GM19240 (cell line): ENCODE results near the gene TRPM5.
A peak's percentile ranks its signal among the peaks of the same experiment; 100 is the strongest.

Experiments used
- DNase-seq: peaks from one replicate; pipeline ENCODE4 v3.0.0; 2011; ENCODE audit warnings: low spot score; ENCODE audit not compliant: insufficient read length

The TRPM5 gene

GRCh38 chr11:2409126-2409525 is 35.2 kb downstream of the TRPM5 start:
- DNase-seq: no peak

- DNase-seq: no peak
Measured at GRCh38 chr11:2408671-2409070, 35.6 kb downstream of the TRPM5 start.

- DNase-seq: no peak
Measured at GRCh38 chr11:2406878-2407410, 37.4 kb downstream of the TRPM5 start.

- no peak for DNase-seq
Measured at GRCh38 chr11:2406451-2406850, 37.9 kb downstream of the TRPM5 start.

- DNase-seq: no peak
Measured at GRCh38 chr11:2404735-2405196, 39.5 kb downstream of the TRPM5 start.

- no peak for DNase-seq
Measured at GRCh38 chr11:2402890-2403645, 41.2 kb downstream of the TRPM5 start.

GRCh38 chr11:2402106-2402505 is 42.2 kb downstream of the TRPM5 start:
- no peak for DNase-seq

- no peak for DNase-seq
Measured at GRCh38 chr11:2401436-2401984, 42.8 kb downstream of the TRPM5 start.

- DNase-seq: no peak
Measured at GRCh38 chr11:2400762-2401435, 43.4 kb downstream of the TRPM5 start.

GRCh38 chr11:2400069-2400761 is 44.1 kb downstream of the TRPM5 start, which contains the start of gene TSSC4:
TSS of gene TSSC4 (plus strand) at chr11:2400750. CDS start at chr11:2402634, 1,884 bp downstream.
- DNase-seq: peak; percentile 100

- no peak for DNase-seq
Measured at GRCh38 chr11:2399488-2400068, 44.7 kb downstream of the TRPM5 start.

GRCh38 chr11:2398664-2399355 is 45.5 kb downstream of the TRPM5 start:
- DNase-seq: no peak

- DNase-seq: no peak
Measured at GRCh38 chr11:2397005-2397404, 47.3 kb downstream of the TRPM5 start.

GRCh38 chr11:2396471-2396870 is 47.8 kb downstream of the TRPM5 start:
- DNase-seq: no peak

- no peak for DNase-seq
Measured at GRCh38 chr11:2395856-2396255, 48.5 kb downstream of the TRPM5 start.

- DNase-seq: no peak
Measured at GRCh38 chr11:2395211-2395730, 49.0 kb downstream of the TRPM5 start.

- no peak for DNase-seq
Measured at GRCh38 chr11:2394818-2395105, 49.6 kb downstream of the TRPM5 start.
